ENCODE data around the gene ISL2.

- TF ChIP-seq CTCF (IDR thresholded peaks at IDR 0.05) (no peak), POLR2A (IDR thresholded peaks at IDR 0.05) (no peak)
Observed at GRCh38 chr15:76358453-76358852, 21.9 kb downstream of the ISL2 start.

Measured in testis (tissue), 2 donors.